Fibroblast of skin of left biceps (primary cell): ENCODE data around the gene LTB4R.

Source experiments
- DNase-seq, 2 experiments: peaks; one replicate each; pipeline ENCODE4 v3.0.0-alpha.2; 2013; ENCODE audit warnings: low read depth in 2 of 2

Gene LTB4R

DNA sequence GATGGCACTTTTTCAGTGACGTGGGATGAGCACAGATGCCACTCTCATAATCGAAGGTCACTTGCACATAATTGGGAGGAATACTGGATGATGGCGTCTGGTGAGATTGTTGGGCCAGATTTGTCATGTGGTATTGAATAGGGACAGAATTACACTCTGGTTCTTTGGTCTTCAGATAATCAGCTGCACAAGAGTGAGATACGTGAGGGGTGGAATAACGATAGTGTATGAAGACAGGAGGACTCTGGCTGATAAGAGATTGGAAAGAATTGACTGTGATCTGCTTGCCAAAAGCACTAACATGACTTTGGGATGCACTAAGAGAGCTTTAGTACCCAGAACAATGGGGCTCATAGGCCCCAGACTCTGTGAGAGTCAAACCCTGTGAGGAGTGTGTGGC lies 32.9 kb upstream of the LTB4R start:
- no peak for DNase-seq

DNA sequence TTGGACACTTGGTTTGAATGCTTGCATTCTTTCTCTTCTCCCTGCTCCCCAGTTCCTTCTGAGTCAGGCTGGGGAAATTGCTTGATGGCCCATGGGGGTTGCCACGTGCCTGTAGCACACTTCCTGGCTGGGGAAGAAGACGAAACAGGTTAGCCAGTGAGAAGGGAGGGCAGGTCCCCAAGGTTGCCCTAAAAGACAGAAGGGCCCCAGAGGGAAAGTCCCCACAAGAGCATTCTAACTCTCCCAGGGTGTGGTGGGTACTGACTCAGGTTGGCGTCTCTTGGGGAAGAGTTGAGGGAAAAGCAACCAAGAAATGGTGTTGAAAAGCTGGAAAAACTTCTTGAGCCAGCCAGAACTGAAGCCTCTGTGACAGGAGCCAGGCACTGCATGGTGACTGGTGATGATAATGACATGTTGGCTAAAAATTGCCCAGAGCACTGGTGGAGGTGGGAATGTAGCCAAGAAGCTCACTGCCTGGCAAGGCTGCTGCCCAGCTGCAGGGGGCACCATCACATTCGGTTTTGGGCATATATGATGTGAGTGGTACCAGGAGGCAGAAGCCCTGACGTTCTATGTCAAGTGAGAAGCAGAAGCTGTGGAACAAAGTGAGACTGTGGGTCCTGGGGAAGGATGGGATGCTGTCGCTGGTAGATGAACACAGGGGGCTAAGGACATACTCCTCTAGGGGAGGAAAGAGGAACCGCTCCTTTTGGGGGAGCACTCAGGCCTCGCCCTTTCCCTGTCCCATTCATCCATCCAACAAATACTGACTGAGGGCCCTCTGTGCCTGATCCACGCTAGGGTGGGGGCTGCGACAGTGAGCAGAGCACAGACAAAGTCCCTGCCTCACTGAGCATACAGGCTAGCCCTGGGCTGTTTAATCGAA lies 31.8 kb upstream of the LTB4R start:
- DNase-seq = no peak

DNA sequence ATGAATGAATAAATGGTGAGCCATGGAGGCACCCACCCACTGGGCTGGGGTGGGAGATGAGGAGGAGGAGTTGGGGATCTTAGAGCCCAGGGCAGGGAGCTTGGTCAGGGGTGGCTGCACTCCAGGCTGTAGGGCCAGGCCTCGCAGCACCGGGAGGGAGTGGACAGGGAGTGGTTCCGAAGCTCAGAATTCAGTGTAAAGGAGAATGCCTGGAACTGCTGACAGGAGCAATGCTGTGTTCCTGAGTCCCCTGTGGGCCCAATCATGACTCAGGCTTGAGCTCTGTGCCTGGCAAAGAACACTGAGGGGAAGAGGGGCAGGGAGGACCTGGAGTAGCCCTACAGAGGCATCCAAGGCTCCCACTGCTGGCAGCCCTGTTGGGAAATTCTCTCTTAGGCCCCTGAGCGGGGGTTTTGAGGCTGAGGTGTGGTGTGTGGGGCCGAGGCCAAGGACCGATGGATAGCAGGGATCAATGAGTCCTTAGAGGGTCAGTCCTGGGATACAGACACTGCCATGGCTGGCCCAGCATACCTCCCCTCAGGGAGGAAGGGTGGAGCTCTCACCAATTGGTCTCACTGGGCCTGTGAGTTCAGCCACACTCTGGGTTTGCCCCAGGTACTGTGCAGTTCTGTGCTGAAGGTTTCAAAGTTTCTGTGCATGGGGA lies 30.4 kb upstream of the LTB4R start:
- no peak for DNase-seq

DNA sequence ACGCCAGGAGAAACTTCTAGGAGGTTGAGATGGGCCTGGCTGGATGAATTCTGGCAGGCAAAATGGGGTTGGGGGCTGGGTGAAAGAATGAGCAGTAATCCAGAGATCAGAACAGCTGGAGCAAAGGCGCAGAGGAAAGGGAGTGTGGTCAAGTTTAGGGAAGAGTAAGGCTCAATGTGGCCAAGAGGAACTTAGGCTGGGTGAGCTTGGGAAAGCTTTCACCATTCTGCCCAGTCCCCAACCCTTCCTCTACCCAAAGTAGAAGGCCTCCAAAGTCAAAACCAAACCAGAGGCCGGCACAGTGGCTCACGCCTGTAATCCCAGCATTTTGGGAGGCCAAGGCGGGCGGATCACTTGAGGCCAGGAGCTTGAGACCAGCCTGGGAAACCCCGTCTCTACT lies 29.7 kb upstream of the LTB4R start:
- DNase-seq = no peak

DNA sequence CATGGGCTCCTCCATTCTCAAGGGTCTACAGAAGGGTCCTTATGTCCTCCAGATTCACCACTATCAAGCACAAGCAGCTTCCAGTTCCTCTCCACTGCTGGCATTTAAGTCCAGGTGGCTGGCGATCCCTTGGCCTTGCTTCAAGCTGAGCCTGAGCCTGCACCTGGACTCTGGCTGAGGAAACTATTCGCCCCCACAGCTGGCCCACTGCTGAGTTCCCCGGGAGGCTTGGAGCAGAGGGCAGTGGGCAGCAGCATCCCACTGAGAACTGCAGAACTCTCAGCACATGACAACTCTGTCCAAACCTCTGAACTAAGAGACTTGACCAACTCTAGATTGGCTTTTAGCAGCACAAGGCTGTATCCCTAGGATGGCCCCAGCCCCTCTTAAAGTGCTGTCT lies 28.6 kb upstream of the LTB4R start:
- no peak for DNase-seq

DNA sequence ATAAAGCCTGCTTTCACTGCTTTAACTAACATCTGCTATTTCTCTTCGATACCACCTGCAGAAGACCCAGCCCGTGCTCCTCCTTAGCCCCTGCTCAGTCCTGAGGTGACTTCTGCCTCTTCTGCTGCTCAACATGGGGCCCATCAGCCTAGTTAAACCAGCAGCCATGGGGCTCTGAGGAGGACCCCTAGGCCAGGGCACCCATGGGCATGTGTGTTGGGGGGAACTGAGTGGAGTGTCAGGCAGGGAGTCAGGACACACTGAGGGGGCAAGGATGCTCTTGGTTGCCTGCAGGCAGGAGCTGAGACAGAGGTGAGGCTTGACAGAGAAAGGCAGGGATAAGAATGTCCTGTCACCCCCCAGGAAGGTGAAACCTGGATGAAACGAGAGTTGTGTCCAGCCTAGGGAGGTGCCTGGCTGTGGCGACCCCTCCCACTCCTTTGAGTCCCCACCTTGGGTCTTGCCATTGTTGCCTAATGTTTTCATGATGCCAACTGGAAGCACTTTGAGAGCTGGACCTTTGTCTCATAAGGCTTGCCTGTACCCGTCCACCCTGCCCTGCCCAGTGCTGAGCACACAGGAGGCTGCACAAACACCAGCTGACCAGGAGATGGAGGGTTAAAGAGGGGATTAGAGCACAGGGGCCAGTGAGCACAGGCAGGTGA lies 27.4 kb upstream of the LTB4R start:
- no peak for DNase-seq

DNA sequence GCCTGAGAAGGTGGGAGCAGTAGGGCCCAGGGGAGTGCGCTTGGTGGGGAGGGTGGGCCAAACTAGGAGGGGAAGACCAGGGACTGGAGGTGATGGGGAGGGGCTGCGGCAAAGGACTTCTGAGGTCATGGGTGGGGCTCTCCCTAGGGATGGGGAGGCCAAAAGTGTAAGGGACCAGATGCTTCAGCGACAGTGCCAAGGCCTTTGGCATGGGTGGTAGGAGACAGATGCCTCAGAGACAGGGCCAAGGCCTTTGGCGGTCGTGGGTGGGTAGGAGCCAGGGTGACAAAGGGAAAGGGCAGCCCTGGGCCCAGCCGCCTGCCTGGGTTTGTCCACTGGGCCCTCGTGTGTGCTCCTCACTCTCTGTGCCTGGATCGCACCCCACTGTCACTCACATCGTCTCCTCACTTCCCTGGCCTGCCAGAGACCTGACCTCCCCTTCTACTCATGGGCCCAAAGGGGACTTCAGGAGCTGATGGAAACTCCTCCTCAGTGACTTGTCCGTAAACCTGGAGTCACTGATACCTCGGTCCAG lies 26.7 kb upstream of the LTB4R start:
- no peak for DNase-seq

DNA sequence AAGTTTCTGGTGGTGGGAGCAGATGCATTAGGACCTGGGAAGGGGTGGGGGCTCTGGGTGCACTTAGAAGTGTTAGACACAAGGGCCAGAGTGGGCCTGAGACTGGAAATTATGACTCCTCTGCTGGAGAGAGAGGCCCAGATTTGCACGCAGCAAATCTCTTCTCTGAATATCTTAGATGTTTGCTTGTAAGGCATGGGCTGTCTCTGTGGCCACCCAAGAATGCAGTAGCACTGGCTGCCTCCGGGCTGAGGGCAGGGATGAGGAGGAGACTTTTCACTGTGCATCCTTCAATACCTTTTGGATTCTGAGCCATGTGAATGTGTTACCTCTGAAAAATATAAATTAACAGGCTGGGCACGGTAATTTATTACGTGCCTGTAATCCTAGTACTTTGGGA lies 26.0 kb upstream of the LTB4R start:
- DNase-seq = no peak

DNA sequence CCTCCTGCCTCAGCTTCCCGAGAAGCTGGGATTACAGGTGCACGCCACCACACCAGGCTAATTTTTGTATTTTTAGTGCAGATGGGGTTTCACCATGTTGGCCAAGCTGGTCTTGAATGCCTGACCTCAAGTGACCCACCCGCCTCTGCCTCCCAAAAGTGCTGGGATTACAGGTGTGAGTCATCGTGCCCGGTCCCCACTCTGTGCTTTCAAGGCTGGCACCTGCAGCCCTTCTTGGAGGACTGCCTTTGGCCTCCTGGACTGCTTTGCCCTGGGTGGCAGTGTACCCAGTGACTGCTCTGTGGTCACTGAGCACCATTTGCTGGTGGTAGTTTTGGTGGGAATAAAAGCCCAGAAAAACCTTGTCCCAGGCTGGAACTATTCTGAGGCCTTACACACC lies 24.3 kb upstream of the LTB4R start:
- no peak for DNase-seq

DNA sequence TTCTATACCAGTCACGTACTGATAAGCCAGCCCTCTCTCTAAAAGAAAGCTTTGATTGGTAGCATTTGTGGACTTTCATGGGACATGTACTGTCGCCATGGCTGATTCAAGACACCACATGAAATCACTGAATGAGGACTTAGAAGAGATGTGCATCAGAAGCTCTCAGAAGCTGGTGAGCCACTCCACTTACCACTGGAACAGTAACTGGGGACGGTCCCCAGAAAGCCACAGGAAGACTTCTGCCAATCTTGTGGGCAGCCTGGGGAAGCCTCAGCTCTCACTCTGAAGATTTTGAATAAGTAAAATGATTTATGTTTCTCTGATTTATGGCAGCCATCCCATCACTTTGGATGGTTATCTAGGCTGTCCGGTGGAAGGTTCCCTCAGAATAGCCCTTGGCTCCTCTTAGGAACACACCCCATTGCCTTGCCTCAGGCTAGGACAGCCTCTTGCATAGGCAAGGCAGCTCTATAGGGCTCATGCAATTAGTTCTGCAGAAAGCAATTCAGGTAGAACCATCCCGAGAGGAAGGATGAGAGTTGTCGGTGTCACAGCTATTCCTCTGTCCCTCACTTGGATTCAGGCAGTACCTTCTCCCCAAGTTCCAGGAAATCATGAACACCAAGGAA lies 21.5 kb upstream of the LTB4R start:
- no peak for DNase-seq

DNA sequence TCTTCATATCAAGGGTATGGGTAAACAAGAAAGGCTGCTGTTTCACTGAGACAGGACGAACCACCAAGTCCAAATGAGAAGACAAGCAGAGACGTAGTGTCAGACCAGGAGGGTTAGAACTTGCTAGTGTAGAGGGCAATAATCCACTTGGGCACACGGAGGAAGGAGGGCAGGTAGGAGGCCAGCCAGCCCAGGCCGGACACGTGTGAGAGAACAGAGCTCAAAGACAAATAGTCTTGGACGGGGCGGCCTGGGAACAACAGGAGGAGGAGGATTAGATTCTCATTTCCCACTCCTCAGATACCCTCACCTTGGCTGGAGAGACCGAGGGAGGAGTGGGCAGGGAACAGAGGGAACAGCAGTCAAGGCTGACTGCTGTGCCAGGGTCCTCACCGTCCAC lies 20.6 kb upstream of the LTB4R start:
- DNase-seq = no peak

DNA sequence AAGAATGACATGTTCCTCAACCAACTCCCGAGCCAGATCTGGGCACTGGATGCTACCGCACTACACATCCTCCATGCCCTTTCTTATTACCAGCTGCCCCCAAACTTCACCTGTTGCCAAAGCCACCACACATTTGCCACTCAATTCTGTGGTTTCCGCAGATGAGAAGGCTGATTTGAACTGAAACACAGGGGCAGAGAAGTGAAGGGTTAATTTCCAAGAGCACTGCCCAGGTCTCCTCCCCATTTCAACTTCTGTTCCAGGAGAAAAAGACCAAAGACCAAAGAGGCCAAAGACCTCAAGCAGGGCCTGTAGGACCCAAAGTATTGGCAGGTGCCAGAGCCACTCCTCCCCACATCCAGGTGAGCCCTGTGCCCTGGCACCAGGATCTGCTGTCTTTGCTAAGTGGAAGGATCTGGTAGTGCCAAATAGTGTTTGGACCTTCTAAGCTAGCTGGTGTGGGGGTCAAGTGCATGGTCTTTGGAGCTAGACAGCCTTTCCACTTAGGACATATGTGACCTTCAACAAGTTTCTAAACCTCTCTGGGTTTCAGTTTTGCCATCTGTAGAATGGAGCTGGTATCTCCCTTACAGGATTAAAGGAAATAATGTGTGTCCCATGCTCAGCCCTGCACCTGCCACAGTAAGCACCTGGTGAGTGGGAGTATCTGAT lies 19.7 kb upstream of the LTB4R start:
- no peak for DNase-seq

DNA sequence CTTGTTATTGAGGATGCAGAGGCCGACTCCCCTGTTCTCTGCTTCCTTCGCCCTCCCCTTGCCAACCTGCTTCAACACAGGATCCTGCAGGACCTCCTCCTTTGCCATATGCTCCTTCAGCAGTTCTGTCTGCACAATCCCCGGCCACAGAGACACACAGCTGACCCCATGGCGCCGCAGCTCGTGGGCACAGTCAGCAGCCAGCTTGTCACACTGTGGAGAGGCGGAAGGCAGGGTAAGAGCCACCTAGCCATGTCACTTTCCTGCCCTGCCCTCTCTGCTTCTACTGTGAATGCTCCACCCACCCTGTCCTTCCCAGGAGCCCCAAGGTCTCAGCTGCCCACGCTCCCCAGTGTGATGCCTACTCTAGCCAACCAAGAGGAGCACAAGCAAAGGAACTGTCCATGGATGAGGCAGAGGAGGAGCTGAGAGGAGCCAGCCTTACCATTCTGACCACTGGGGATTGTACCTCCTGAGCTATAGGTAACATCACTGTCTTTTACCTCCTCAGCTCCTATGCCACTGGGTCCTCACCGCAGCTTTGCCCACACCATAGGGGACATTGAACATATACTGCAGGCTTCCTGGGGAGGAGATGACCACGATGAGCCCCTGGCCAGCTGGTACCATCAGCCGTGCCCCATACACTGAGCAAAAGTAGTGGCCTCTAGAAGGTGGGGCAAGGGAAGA lies 19.0 kb upstream of the LTB4R start:
- DNase-seq = no peak

DNA sequence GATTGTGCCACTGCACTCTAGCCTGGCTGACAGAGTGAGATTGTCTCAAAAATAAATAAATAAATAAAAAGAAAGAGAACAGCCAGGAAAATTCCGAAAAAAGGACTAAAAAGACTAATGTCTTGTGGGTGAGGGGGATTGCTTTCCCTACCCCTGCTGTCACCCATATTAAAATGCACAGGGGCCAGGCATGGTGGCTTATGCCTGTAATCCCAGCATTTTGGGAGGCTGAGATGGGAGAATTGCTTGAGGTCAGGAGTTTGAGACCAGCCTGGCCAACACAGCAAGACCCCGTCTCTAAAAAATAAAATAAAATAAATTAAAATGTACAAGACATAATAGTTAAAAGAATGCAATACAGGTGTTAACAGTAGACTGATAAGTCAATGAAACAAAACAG lies 17.8 kb upstream of the LTB4R start:
- DNase-seq = no peak

DNA sequence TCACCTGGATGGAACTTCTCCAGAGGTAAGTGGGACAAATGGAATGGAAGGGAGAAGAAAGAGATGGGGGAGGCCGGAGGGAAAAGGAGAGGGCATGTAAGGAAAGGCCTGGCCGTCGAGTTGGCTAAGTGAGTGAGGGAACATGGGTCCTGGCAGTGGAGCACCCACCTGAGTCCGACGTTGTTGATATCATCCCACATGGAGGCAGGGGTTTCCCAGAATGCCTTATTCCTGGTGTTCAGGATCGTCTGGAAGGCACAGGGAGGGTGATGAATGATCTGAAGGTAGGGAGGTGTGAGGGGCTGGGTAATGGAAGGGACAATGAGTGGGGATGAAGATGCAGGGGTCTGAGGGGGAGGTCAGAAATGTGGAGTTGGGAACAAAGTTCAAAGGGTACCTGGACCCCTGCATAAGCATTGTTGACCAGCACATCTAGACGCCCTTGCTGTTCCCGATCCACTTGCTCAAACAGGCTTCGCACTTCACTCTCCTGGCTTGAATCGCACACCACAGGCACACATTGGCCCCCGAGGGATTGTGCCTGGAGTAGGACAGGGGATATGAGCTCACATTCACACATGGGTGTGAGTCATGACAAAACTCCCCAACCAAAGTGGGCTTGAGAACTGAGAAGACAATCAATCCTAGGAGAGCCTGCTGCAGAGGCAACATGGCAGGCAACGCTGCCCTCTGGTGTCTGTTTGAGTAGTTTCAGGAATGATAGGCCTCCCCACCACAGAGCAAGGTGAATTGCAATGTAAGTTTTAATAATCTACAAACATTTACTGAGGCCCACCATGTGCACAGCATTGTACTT lies 14.8 kb upstream of the LTB4R start:
- peak; percentile 70 to 78 for DNase-seq

DNA sequence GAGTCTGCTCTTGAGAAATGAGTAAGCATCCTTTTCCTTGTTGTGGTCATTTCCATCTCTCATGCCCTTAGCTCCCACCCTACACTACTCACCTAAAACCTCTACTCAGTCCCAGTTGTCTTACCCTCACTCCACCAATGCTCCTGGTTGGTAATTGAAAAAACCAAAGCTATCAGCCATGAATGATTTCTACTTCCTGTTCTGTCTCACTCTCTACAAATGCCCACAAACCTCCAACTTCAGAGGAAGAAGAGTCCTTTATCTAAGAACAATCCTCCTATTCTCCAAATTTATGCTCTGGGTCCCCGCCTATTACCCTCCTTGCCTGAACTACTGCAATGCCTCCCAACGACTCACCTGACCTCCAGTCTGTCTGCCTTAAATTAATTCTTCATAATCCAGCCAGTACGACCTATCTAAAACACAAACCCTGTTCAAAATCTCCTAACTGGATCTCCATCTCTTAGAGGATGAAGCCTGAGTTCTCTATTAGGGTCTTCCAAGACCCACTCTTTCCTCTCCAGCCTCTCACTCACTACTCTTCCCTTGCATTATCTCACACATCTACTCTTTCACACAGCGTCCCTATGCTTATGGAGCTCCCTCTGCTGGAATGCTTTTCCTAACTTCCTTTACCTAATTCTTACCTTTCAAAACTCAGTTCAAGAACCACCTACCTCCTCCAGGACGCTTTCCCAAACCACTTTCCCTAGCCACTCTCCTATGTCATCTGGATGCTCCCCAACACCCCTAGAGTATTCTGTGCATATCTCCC lies 13.9 kb upstream of the LTB4R start:
- no peak for DNase-seq

DNA sequence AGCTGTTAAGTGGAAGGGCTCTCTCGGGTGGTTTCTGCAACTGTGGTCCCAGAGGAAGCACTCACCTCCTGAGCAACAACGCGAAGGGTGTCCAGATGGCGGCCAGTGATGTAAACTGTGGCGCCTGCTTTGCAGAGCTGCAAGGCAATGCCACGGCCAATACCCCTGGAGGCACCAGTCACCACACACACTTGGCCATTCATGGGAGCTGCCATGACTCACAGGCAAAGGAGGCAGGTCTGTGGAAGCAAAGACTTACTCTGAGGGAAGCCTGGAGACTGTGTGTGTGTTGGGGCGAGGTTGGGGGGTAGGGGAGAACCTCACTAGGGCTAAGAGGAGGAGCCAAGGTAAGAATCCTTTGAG lies 12.4 kb upstream of the LTB4R start:
- DNase-seq = no peak

DNA sequence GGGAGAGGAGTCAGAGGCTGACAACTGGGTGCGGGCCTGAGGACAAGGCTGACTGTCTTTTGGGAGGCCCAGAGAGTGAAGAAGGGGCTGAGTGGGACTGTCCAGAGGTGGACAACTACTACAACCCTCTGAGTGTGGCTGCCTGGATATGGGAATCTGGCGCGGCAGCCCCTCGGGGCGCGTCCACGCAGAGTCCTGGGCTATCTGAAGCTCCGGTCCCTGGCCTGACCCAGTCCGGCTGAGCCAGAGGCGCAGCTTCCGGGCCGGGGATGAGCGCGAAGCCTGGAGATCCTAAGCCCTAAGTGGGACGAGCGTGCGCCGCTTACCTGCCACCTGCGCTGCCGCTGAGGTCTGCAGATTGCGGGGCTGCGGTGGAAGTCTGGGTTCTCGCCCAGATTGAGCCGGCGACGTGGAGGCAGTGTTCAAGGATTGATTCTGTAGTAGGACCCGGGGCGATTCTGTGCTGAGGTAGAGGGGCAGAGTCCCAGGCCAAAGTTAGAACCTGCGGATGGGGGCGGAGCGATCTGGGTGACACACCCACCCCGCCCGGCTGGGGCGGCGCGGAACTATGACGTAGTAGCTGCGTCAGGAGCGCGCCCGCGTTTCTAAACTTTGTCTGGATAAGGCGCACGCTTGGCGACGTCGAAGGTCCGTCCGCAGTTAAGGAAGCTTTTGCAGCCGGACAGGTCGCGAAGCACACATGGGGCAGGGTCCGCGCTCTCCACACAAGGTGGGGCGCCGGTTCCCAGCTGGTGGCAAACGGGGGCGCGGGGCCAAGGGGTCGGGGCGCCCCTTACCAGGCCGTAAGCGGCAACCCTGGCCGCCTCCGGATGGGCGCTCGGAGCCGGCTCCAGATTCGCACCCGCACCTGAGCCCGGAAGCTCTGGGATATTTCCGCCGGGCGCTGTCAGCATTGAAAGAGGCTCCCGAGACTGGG lies 11.8 kb upstream of the LTB4R start, which contains the start of the genes DHRS1 and NOP9:
Gene DHRS1, minus strand, starts transcription at position 526 of the 937 bp plus-strand sequence. CDS start 674 bp downstream, outside the sequence.
Gene NOP9, plus strand, starts transcription at position 596 of the 937 bp plus-strand sequence. Its CDS starts 105 bp downstream, at position 701.
- DNase-seq = peak; percentile 41 to 64
